HG03469 (cell line): ENCODE results near the gene RYR1.
"Not testable (repeated sequence)": the region's sequence is repeated elsewhere in the genome, so short reads cannot be mapped to it uniquely, and the experiment has no call there.

Experiments
- ATAC-seq: cut with Tn5 transposase; IDR thresholded peaks from one replicate; pipeline ENCODE4 v1.9.1; 2021; ENCODE audit warnings: mild to moderate bottlenecking, moderate library complexity, moderate number of reproducible peaks; ENCODE audit not compliant: unreplicated experiment

RYR1 gene

GRCh38 chr19:38537071-38537936 is 103.8 kb downstream of the RYR1 start:
- ATAC-seq = no peak

- ATAC-seq = no peak
These were observed 104.9 kb downstream of the RYR1 start for GRCh38 chr19:38538386-38538785.

- no peak for ATAC-seq
These were observed 105.5 kb downstream of the RYR1 start for GRCh38 chr19:38538793-38539528.

- ATAC-seq = no peak
These were observed 106.3 kb downstream of the RYR1 start for GRCh38 chr19:38539751-38540150.

GRCh38 chr19:38542040-38542439 is 108.5 kb downstream of the RYR1 start:
- no peak for ATAC-seq

- no peak for ATAC-seq
These were observed 109.9 kb downstream of the RYR1 start for GRCh38 chr19:38543286-38543806.

- no peak for ATAC-seq
These were observed 110.5 kb downstream of the RYR1 start for GRCh38 chr19:38543807-38544568.

GRCh38 chr19:38544569-38545315 is 111.3 kb downstream of the RYR1 start:
- no peak for ATAC-seq

- no peak for ATAC-seq
These were observed 112.1 kb downstream of the RYR1 start for GRCh38 chr19:38545596-38545995.

GRCh38 chr19:38547421-38547820 is 113.9 kb downstream of the RYR1 start:
- no peak for ATAC-seq

GRCh38 chr19:38549061-38549460 is 115.6 kb downstream of the RYR1 start:
- ATAC-seq = no peak

GRCh38 chr19:38549942-38550341 is 116.5 kb downstream of the RYR1 start:
- ATAC-seq = no peak

- ATAC-seq = no peak
These were observed 116.9 kb downstream of the RYR1 start for GRCh38 chr19:38550376-38550775.

- ATAC-seq = no peak
These were observed 117.9 kb downstream of the RYR1 start for GRCh38 chr19:38551450-38551813.

- ATAC-seq = not testable (repeated sequence)
These were observed 119.7 kb downstream of the RYR1 start for GRCh38 chr19:38553239-38553638.

GRCh38 chr19:38554676-38555141 is 121.2 kb downstream of the RYR1 start:
- no peak for ATAC-seq

- no peak for ATAC-seq
These were observed 121.7 kb downstream of the RYR1 start for GRCh38 chr19:38555200-38555599.

GRCh38 chr19:38556521-38557174 is 123.2 kb downstream of the RYR1 start:
- no peak for ATAC-seq

GRCh38 chr19:38557205-38557799 is 123.8 kb downstream of the RYR1 start:
- no peak for ATAC-seq
